HG02759 (cell line): ENCODE data around the gene C16orf86.
"Not testable (repeated sequence)": the region's sequence is repeated elsewhere in the genome, so short reads cannot be mapped to it uniquely, and the experiment has no call there.

Source experiments
- ATAC-seq: cut with Tn5 transposase; IDR thresholded peaks from one replicate; pipeline ENCODE4 v1.9.1; 2021; ENCODE audit warnings: mild to moderate bottlenecking, moderate library complexity; ENCODE audit not compliant: unreplicated experiment

C16orf86 gene

GRCh38 chr16:67685388-67686112 is 18.9 kb downstream of the C16orf86 start:
- ATAC-seq: peak; percentile 49

- not testable (repeated sequence) for ATAC-seq
These were observed 27.1 kb downstream of the C16orf86 start for GRCh38 chr16:67693517-67694285.

GRCh38 chr16:67694611-67695010 is 28.0 kb downstream of the C16orf86 start:
- ATAC-seq: no peak

- no peak for ATAC-seq
These were observed 31.0 kb downstream of the C16orf86 start for GRCh38 chr16:67697422-67698185.

- no peak for ATAC-seq
These were observed 32.7 kb downstream of the C16orf86 start for GRCh38 chr16:67699265-67699664.

- ATAC-seq: no peak
These were observed 34.8 kb downstream of the C16orf86 start for GRCh38 chr16:67701420-67701819.

- no peak for ATAC-seq
These were observed 35.5 kb downstream of the C16orf86 start for GRCh38 chr16:67702130-67702529.

- no peak for ATAC-seq
These were observed 37.0 kb downstream of the C16orf86 start for GRCh38 chr16:67703626-67704025.

GRCh38 chr16:67704110-67704509 is 37.5 kb downstream of the C16orf86 start:
- ATAC-seq: no peak

- ATAC-seq: no peak
These were observed 40.6 kb downstream of the C16orf86 start for GRCh38 chr16:67707210-67707609.

GRCh38 chr16:67707790-67708189 is 41.2 kb downstream of the C16orf86 start:
- ATAC-seq: no peak

- no peak for ATAC-seq
These were observed 41.8 kb downstream of the C16orf86 start for GRCh38 chr16:67708368-67708771.

GRCh38 chr16:67709050-67709449 is 42.4 kb downstream of the C16orf86 start:
- ATAC-seq: no peak

GRCh38 chr16:67710607-67711006 is 44.0 kb downstream of the C16orf86 start:
- no peak for ATAC-seq

- ATAC-seq: no peak
These were observed 47.1 kb downstream of the C16orf86 start for GRCh38 chr16:67713647-67714273.

- no peak for ATAC-seq
These were observed 47.9 kb downstream of the C16orf86 start for GRCh38 chr16:67714522-67714921.

- ATAC-seq: no peak
These were observed 49.5 kb downstream of the C16orf86 start for GRCh38 chr16:67716097-67716496.
